Hepatocyte (in vitro differentiated cells): ENCODE data around the gene RAB27A.

Experiments used
- CTCF ChIP-seq: fragments of 200-600 bp; sonication (generic); IDR thresholded peaks from 2 replicates; pipeline ENCODE4 v1.5.1; 2016; ENCODE audit warnings: antibody characterized with exemption, mild to moderate bottlenecking; ENCODE audit not compliant: poor library complexity
- EZH2 ChIP-seq: fragments of 200-600 bp; sonication (generic); IDR thresholded peaks from 2 replicates; pipeline ENCODE4 v1.6.1; 2016; ENCODE audit warnings: antibody characterized with exemption, mild to moderate bottlenecking, borderline replicate concordance

DNA sequence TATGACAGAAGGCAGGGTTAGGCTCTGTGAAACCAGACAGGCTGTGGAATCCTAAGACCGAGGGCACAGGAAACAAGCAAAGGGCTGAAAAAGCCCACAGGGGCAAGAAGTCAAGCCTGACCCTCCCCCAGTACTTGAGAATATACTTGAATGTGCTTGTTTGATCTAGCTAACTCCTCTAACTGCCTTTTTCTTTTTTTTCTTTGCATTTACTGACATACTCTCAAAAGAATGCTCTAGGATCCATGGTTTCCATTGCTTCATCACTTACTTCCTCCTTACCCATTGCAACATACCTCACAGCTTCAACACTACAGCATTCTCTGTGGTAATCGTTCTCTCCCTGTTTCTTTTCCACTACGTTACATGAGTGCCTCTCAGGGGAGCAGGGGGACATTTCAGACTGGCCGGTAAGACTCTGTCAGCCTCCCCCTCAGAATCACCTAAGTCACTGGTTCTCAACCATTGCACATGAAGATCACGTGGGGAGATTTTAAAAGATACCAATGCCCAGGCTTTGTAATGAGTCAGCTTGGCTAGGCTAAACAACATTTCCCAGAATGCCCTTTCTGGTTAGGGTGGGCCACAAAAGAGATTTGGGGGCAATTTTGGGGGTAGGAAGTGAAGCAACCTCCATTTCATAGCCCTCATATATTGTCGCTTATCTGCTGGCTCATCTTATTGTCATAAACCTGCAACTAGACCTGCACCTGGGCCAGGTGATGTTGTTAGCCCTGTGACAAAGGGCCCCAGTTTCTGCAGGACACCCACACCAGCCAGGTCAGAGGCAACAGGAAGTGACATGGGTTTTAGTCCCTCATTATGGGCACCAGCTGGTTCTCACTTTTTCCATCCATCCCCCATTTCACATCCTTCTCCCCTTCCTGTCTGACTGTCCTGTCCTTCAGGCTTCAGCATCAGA is 68.3 kb downstream of the RAB27A start:
- TF ChIP-seq CTCF (no peak), EZH2 (no peak)
